Measurements from ENCODE around the gene IRF2BP1.

Gene IRF2BP1

GRCh38 chr19:45864629-45865082, 21.3 kb downstream of the IRF2BP1 start:
- no peak for ATAC-seq
- no peak for TF ChIP-seq PPARA (CRISPR knock-in tag; IDR thresholded peaks at IDR 0.05; ENCODE audit: borderline replicate concordance)
- no peak for TF ChIP-seq RARB (CRISPR knock-in tag; IDR thresholded peaks at IDR 0.05)
- no peak for TF ChIP-seq ARNTL (CRISPR knock-in tag; IDR thresholded peaks at IDR 0.05; ENCODE audit: borderline replicate concordance, low read depth)
- no peak for TF ChIP-seq ZNF565 (CRISPR knock-in tag; conservative IDR thresholded peaks at IDR 0.05; ENCODE audit: low read depth)
- TF ChIP-seq TOX (CRISPR knock-in tag; IDR thresholded peaks at IDR 0.05; ENCODE audit: borderline replicate concordance): no peak
- no peak for TF ChIP-seq OSR1 (CRISPR knock-in tag; IDR thresholded peaks at IDR 0.05)
- TF ChIP-seq ZNF70 (CRISPR knock-in tag; IDR thresholded peaks at IDR 0.05): no peak

GRCh38 chr19:45863840-45864628, 21.9 kb downstream of the IRF2BP1 start, which contains the start of gene FOXA3:
TSS of gene FOXA3 (plus strand) at chr19:45864326. CDS start at chr19:45864457, 131 bp downstream.
- TF ChIP-seq OSR1 (CRISPR knock-in tag; IDR thresholded peaks at IDR 0.05): no peak
- no peak for TF ChIP-seq TCF4 (CRISPR knock-in tag; IDR thresholded peaks at IDR 0.05; ENCODE audit: borderline replicate concordance)
- TF ChIP-seq ARNTL (CRISPR knock-in tag; IDR thresholded peaks at IDR 0.05; ENCODE audit: borderline replicate concordance, low read depth): no peak
- no peak for TF ChIP-seq TOX (CRISPR knock-in tag; IDR thresholded peaks at IDR 0.05; ENCODE audit: borderline replicate concordance)
- no peak for TF ChIP-seq ZFP30 (CRISPR knock-in tag; IDR thresholded peaks at IDR 0.05)
- TF ChIP-seq PATZ1 (CRISPR knock-in tag; IDR thresholded peaks at IDR 0.05; ENCODE audit: borderline replicate concordance): no peak
- no peak for TF ChIP-seq ZC3H10 (CRISPR knock-in tag; IDR thresholded peaks at IDR 0.05)
- TF ChIP-seq SNAI2 (CRISPR knock-in tag; IDR thresholded peaks at IDR 0.05): no peak
- TF ChIP-seq ZFP3 (CRISPR knock-in tag; IDR thresholded peaks at IDR 0.05): no peak
- no peak for TF ChIP-seq GLIS3 (CRISPR knock-in tag; IDR thresholded peaks at IDR 0.05)
- ATAC-seq: peak; percentile 65

GRCh38 chr19:45863335-45863839, 22.6 kb downstream of the IRF2BP1 start:
- no peak for TF ChIP-seq PPARA (CRISPR knock-in tag; IDR thresholded peaks at IDR 0.05; ENCODE audit: borderline replicate concordance)
- no peak for TF ChIP-seq ZNF565 (CRISPR knock-in tag; conservative IDR thresholded peaks at IDR 0.05; ENCODE audit: low read depth)
- TF ChIP-seq ZFP3 (CRISPR knock-in tag; IDR thresholded peaks at IDR 0.05): no peak
- no peak for TF ChIP-seq ZNF8 (CRISPR knock-in tag; IDR thresholded peaks at IDR 0.05)
- TF ChIP-seq RARB (CRISPR knock-in tag; IDR thresholded peaks at IDR 0.05): no peak
- no peak for TF ChIP-seq TSHZ2 (CRISPR knock-in tag; IDR thresholded peaks at IDR 0.05)
- TF ChIP-seq ARNTL (CRISPR knock-in tag; IDR thresholded peaks at IDR 0.05; ENCODE audit: borderline replicate concordance, low read depth): no peak
- TF ChIP-seq ISL1 (CRISPR knock-in tag; IDR thresholded peaks at IDR 0.05): no peak
- TF ChIP-seq BACH2 (CRISPR knock-in tag; IDR thresholded peaks at IDR 0.05; ENCODE audit: borderline replicate concordance): no peak
- no peak for TF ChIP-seq OSR1 (CRISPR knock-in tag; IDR thresholded peaks at IDR 0.05)
- TF ChIP-seq POU6F1 (CRISPR knock-in tag; IDR thresholded peaks at IDR 0.05; ENCODE audit: borderline replicate concordance, low read depth): no peak
- no peak for TF ChIP-seq ZNF70 (CRISPR knock-in tag; IDR thresholded peaks at IDR 0.05)
- TF ChIP-seq ESRRG (CRISPR knock-in tag; IDR thresholded peaks at IDR 0.05): no peak
- TF ChIP-seq TCF4 (CRISPR knock-in tag; IDR thresholded peaks at IDR 0.05; ENCODE audit: borderline replicate concordance): no peak
- ATAC-seq: no peak

Measured in SK-N-SH treated with all-trans-retinoic acid at 6 μM for 48 hours (cell line).